Activated T-helper 1 cell treated with Interleukin-2 at 50 U/mL for 16 hours (primary cell): ENCODE results near the gene ACOX2.
"Not testable (repeated sequence)": the region's sequence is repeated elsewhere in the genome, so short reads cannot be mapped to it uniquely, and the experiment has no call there.

Experiments used
- DNase-seq: peaks from one replicate; pipeline ENCODE4 v3.0.0-alpha.2; 2020; ENCODE audit warnings: low read depth

The ACOX2 gene

GRCh38 chr3:58534592-58535494 lies 2.1 kb downstream of the ACOX2 start:
- DNase-seq: no peak

DNA sequence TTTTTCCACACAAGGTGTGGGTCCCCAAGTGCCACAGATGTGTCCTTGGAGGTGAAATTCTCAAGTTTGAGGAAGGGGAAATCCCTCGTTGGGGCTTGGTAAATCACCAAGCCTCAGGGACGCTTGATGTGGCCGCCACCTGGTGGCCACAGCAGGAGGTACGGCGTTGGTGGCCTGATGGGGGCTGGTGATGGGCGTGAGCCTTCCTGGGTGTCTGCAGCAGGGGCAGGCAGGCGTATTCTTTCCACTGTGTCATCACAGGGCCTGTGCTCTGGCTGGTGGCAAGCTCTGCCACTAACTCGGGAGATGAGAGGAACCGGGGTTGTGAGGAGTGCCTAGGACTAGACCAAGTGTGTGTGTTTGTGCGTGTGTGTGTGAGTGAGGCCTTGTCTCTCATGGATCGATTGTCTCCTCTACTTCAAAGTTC lies 4.2 kb downstream of the ACOX2 start:
- DNase-seq: peak; percentile 56

- no peak for DNase-seq
Measured at GRCh38 chr3:58531956-58532355, 5.0 kb downstream of the ACOX2 start.

DNA sequence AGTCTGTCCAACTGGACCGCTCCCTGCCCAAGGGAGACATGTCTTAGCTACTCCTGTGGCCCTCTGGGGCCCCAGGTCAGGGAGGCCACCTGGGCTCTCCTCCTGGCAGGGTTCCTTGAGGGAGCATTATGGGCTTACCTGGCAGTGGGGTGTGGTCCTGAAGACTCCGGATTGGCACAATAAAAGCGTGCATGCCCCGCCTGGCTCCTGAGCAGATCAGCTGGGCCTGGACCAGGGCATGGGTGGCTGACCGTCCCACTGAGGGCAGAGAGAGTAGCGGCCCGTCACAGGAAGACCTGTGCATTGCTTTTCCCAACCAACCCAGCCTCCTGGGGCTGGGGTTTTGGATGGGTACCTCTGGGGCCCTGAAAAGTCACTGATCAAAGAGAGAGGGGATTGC lies 5.4 kb downstream of the ACOX2 start:
- DNase-seq: no peak

DNA sequence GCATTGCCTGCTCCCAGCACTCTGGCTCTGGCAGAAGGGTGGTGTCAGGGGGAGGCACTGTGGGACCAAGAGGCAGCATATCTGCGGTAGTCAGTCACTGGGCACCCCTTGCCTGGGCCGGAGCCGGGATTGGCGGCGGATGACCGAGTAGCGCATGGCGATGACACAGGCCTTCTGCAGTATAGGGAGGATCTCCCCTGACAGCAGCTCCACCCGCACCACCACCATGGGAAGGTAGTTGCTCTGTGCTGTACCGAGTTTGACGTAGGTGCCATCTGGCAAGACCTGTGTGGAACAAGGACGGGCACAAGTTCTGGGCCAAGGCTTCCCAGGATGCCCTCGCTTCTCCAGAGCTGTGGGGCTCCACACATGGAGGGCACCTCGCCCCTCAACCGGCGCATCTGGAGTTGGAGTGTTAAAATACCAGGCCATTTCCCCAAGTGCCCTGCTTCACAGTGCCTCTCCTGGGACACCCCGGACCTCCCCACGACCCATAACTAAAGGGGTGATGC lies 6.6 kb downstream of the ACOX2 start:
- no peak for DNase-seq

GRCh38 chr3:58529516-58530353 lies 7.3 kb downstream of the ACOX2 start:
- DNase-seq: no peak

GRCh38 chr3:58528629-58529028 lies 8.4 kb downstream of the ACOX2 start:
- no peak for DNase-seq

- DNase-seq: not testable (repeated sequence)
Measured at GRCh38 chr3:58527440-58527839, 9.6 kb downstream of the ACOX2 start.

GRCh38 chr3:58526515-58526957 lies 10.5 kb downstream of the ACOX2 start:
- no peak for DNase-seq

DNA sequence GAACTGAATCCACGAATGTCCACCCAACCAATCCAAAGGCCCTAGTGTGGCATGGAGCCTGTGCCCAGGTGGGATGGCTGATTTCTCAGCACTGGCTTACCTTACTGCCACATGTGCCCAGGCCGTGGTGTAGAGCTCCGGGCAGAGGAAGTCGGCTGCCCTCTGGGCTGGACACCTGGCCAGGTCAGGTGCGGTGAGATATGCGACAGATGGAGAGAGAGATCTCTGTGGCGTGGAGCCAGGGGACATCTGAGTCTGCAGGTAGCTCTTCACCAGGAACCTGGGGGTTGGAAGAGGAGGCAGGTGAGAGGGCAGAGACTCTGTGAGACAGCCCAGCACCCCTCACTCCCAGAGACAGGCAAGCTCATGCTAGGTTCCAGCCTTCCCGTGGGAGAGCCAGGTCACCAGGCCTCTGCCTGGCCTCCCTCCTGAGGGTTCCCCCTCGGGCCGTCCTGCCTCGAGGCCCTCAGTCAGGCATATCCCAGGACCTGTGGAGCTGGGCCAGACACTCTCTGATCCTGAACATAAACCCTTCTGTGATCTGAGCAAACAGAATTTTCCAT lies 12.6 kb downstream of the ACOX2 start:
- no peak for DNase-seq

- DNase-seq: no peak
Measured at GRCh38 chr3:58522759-58523425, 14.1 kb downstream of the ACOX2 start.

- DNase-seq: no peak
Measured at GRCh38 chr3:58521917-58522631, 14.9 kb downstream of the ACOX2 start.

- no peak for DNase-seq
Measured at GRCh38 chr3:58521336-58521670, 15.7 kb downstream of the ACOX2 start.

GRCh38 chr3:58520403-58521335 lies 16.3 kb downstream of the ACOX2 start:
- DNase-seq: no peak

DNA sequence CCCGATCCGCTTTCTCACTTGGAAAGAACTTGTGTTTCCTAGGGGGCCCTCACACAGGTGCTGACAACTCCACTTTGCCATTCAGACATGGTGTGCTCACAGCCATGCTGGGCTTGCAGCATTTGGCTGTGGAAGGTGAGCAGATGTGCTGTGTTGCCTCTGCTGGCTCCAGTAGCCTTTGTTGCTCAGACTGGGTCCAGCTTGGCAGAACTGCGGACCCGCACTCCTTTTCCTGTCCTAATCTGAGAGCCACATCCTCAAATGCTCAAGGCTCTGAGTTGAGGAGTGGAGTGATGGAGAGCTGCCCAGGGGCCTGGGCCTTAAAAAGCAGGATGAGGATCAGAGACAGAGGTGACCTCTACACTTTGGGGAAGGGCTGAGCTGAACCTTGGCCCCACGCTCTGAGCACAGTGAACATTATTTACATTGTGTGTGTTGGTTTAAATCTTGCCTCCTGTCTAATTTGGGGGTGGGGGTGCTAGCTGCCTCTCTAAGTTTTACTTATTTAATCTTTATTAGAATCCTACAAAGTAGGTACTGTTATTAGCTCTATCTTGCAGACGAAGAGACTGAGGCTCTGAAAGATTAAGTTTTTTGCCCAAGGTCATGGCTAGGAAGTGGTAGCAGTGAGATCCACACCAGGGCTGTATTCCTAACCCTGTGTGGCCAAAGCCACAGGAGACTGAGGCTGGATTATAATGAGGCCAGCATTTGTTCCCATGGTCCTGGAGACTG lies 17.2 kb downstream of the ACOX2 start:
- DNase-seq: no peak

- no peak for DNase-seq
Measured at GRCh38 chr3:58518291-58518789, 18.6 kb downstream of the ACOX2 start.

GRCh38 chr3:58514405-58514804 lies 22.6 kb downstream of the ACOX2 start:
- DNase-seq: no peak

- no peak for DNase-seq
Measured at GRCh38 chr3:58508437-58508836, 28.6 kb downstream of the ACOX2 start.

GRCh38 chr3:58507356-58508078 lies 29.5 kb downstream of the ACOX2 start:
- DNase-seq: no peak
